Stimulated activated CD8-positive, alpha-beta memory T cell treated with anti-CD3 and anti-CD28 coated beads, Interleukin-12 subunit alpha, Interleukin-12 subunit beta, amount 100 ng/mL, for 1 hour (primary cell): ENCODE data around the gene RNF11.

Experiments
- DNase-seq: peaks from one replicate; pipeline ENCODE4 v3.0.0-alpha.2; 2020; ENCODE audit warnings: low read depth

RNF11 gene

GRCh38 chr1:51297401-51298321, 61.6 kb downstream of the RNF11 start:
- no peak for DNase-seq

GRCh38 chr1:51298322-51298705, 62.2 kb downstream of the RNF11 start:
- DNase-seq, result no peak

- no peak for DNase-seq
Observed at GRCh38 chr1:51299185-51299885, 63.3 kb downstream of the RNF11 start.

GRCh38 chr1:51299981-51300670, 64.1 kb downstream of the RNF11 start:
- DNase-seq, result no peak

GRCh38 chr1:51301152-51301843, 65.2 kb downstream of the RNF11 start:
- no peak for DNase-seq

GRCh38 chr1:51301844-51302162, 65.7 kb downstream of the RNF11 start:
- no peak for DNase-seq

GRCh38 chr1:51302270-51302669, 66.2 kb downstream of the RNF11 start:
- DNase-seq, result no peak

- DNase-seq, result no peak
Observed at GRCh38 chr1:51302746-51303145, 66.7 kb downstream of the RNF11 start.

GRCh38 chr1:51303315-51303714, 67.2 kb downstream of the RNF11 start:
- DNase-seq, result no peak

- DNase-seq, result no peak
Observed at GRCh38 chr1:51303751-51304251, 67.7 kb downstream of the RNF11 start.

GRCh38 chr1:51304360-51304759, 68.3 kb downstream of the RNF11 start:
- no peak for DNase-seq

GRCh38 chr1:51305371-51305823, 69.3 kb downstream of the RNF11 start:
- DNase-seq, result no peak

GRCh38 chr1:51306950-51307349, 70.9 kb downstream of the RNF11 start:
- DNase-seq, result no peak

GRCh38 chr1:51308636-51309035, 72.6 kb downstream of the RNF11 start:
- no peak for DNase-seq

GRCh38 chr1:51309291-51309690, 73.2 kb downstream of the RNF11 start:
- no peak for DNase-seq

- DNase-seq, result no peak
Observed at GRCh38 chr1:51310871-51311613, 75.0 kb downstream of the RNF11 start.

GRCh38 chr1:51311826-51312225, 75.8 kb downstream of the RNF11 start:
- DNase-seq, result no peak

- DNase-seq, result no peak
Observed at GRCh38 chr1:51312718-51313117, 76.6 kb downstream of the RNF11 start.

- DNase-seq, result no peak
Observed at GRCh38 chr1:51313268-51313852, 77.3 kb downstream of the RNF11 start.

- DNase-seq, result no peak
Observed at GRCh38 chr1:51313961-51314777, 78.1 kb downstream of the RNF11 start.
